H1 (cell line): ENCODE results near the gene SERPINH1. TPM values are rescaled to one million over a fixed set of nuclear protein-coding genes. Genes with fewer than 3 reads are reported as not detected.

Source experiments
- ASH2L ChIP-seq: fragments of 200-600, 300-600 bp; sonication (generic); IDR thresholded peaks from one replicate; pipeline ENCODE4 v1.7.1; 2017; ENCODE audit warnings: low read length
- ATF2 ChIP-seq: IDR thresholded peaks from 2 replicates; pipeline ENCODE4 v1.6.1; 2012; ENCODE audit warnings: low read length, inconsistent platforms
- CTBP2 ChIP-seq: IDR thresholded peaks from 2 replicates; pipeline ENCODE4 v1.7.0; 2011; ENCODE audit warnings: borderline replicate concordance, mild to moderate bottlenecking, moderate library complexity, mixed read lengths, low read length; ENCODE audit not compliant: insufficient read depth, insufficient read length
- EP300 ChIP-seq, 2 experiments: IDR thresholded peaks; 1 replicate in 1 of 2; 2 replicates in 1 of 2; pipeline ENCODE4 v1.6.1; 2011 to 2012; ENCODE audit warnings: low read depth in 2 of 2, low read length in 2 of 2, mild to moderate bottlenecking in 2 of 2, borderline replicate concordance in 1 of 2, inconsistent platforms in 1 of 2, moderate library complexity in 1 of 2
- EZH2 ChIP-seq: fragments of 200-600 bp; sonication (generic); IDR thresholded peaks from 2 replicates; pipeline ENCODE4 v1.7.1; 2012; ENCODE audit warnings: low read depth, mild to moderate bottlenecking, moderate library complexity, low read length, inconsistent platforms; ENCODE audit not compliant: severe bottlenecking
- FOSL1 ChIP-seq: IDR thresholded peaks from 2 replicates; pipeline ENCODE4 v1.6.1; 2011; ENCODE audit warnings: mild to moderate bottlenecking, low read depth, low read length, moderate library complexity; ENCODE audit not compliant: insufficient read depth
- NRF1 ChIP-seq: IDR thresholded peaks from 2 replicates; pipeline ENCODE4 v1.6.1; 2011; ENCODE audit warnings: mild to moderate bottlenecking, low read depth, low read length, improper control_type of control experiment
- POU5F1 ChIP-seq: IDR thresholded peaks from 2 replicates; pipeline ENCODE4 v1.6.1; 2011; ENCODE audit warnings: low read depth, mild to moderate bottlenecking, low read length, moderate library complexity
- RBBP5 ChIP-seq: IDR thresholded peaks from 2 replicates; pipeline ENCODE4 v1.7.1; 2012; ENCODE audit warnings: low read depth, mild to moderate bottlenecking, inconsistent platforms, low read length, moderate library complexity, borderline replicate concordance
- SIRT6 ChIP-seq: IDR thresholded peaks from one replicate; pipeline ENCODE4 v1.7.1; 2012; ENCODE audit warnings: low read length, inconsistent platforms
- SIX5 ChIP-seq: IDR thresholded peaks from 2 replicates; pipeline ENCODE4 v1.6.1; 2011; ENCODE audit warnings: mild to moderate bottlenecking, low read depth, low read length
- SP2 ChIP-seq: IDR thresholded peaks from 2 replicates; pipeline ENCODE4 v1.6.1; 2012; ENCODE audit warnings: mild to moderate bottlenecking, low read length, inconsistent platforms
- SP4 ChIP-seq: IDR thresholded peaks from 2 replicates; pipeline ENCODE4 v1.6.1; 2012; ENCODE audit warnings: low read length, inconsistent platforms
- TAF1 ChIP-seq: IDR thresholded peaks from 2 replicates; pipeline ENCODE4 v1.6.1; 2011; ENCODE audit warnings: mild to moderate bottlenecking, low read depth, low read length
- TBP ChIP-seq: IDR thresholded peaks from 2 replicates; pipeline ENCODE4 v1.6.1; 2011; ENCODE audit warnings: low read depth, low read length, improper control_type of control experiment
- TCF12 ChIP-seq: IDR thresholded peaks from 2 replicates; pipeline ENCODE4 v1.6.1; 2011; ENCODE audit warnings: low read depth, mild to moderate bottlenecking, low read length
- USF2 ChIP-seq: IDR thresholded peaks from 2 replicates; pipeline ENCODE4 v1.6.1; 2011; ENCODE audit warnings: low read length, improper control_type of control experiment
- polyA plus RNA-seq, 7 experiments: library from polyadenylated mRNA; depleted of rRNA in 3 of 7; stranded (reverse) in 5 of 7; unstranded in 2 of 7; fragments of >200 nt in 5 of 7; fragments of 200-250 nt in 2 of 7; gene quantifications; 1 replicate in 5 of 7; 2 replicates in 1 of 7; 4 replicates in 1 of 7; pipeline versions ENCODE4 v1.2.1 to v1.2.3, GENCODE V29; 2011 to 2013; ENCODE audit warnings: missing spikeins in 2 of 7, mixed read lengths in 2 of 7
- total RNA-seq: library from RNA; stranded (reverse); fragmentation: NEBNext Ultra II Directional; extraction: Animal tissue kit (Norgen Biotek cat#: 25700); gene quantifications from 2 replicates; pipeline ENCODE4 v1.2.1, GENCODE V29; 2021
- TF ChIP-seq, protein P1 (sequence below): IDR thresholded peaks from 2 replicates; pipeline ENCODE4 v1.6.1; 2012; ENCODE audit warnings: inconsistent platforms
- TF ChIP-seq, protein P2 (sequence below): IDR thresholded peaks from 2 replicates; pipeline ENCODE4 v1.6.1; 2012; ENCODE audit warnings: inconsistent platforms

The SERPINH1 gene
- total and polyA plus RNA-seq, 2 of the 8 experiments (the other 6 are each of a cell fraction or from before 2014, with no cell fraction given) = 420 to 621 TPM

DNA sequence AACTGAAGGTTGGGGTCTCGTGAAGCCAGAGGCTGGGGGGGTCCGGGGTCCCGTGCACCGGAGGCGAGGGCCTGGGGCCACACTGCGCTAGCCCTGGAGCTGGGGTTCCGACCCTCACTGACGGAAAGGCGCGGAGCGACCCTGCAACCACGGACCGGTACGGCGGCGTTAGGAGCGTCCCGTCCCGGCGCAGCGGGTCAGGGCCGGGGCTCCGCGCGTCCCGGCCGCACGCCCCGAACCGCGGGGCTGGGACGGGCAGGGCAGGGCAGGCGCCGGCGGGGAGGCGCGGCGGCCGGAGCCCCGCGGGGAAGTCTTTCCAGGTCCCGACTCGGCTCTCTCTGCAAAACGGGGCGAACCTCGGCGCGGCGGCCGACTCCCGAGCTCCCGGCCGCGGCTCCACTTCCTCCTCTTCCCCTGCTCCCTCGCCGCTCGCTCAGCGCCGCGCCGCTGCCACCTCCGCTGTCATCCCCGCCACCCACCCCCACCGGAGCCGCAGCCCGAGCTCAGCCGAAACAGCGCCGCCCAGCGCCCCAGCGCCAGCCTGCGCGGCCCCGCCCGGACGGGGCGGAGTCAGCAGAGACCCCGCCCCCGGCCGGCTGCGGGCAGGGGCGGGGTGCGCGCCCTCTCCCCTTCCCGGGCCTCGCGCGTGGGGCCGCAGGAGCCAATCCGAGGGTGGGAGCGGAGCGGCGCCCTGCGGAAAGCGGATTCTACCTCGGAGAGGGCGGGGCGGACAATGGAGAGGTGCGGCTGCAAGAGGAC is 36.4 kb upstream of the SERPINH1 start, which contains the start of gene GDPD5 (continued):
- no peak for TF ChIP-seq ASH2L
- no peak for TF ChIP-seq EZH2
- no peak for TF ChIP-seq NRF1
- TF ChIP-seq SP4 = no peak
- TF ChIP-seq SIX5 = no peak
- TF ChIP-seq USF2 = no peak
- TF ChIP-seq, protein P1, sequence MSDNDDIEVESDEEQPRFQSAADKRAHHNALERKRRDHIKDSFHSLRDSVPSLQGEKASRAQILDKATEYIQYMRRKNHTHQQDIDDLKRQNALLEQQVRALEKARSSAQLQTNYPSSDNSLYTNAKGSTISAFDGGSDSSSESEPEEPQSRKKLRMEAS = no peak; the same call in 1 of the 2 replicates
- peak; percentile 40 for TF ChIP-seq TAF1
- no peak for TF ChIP-seq SIRT6
- TF ChIP-seq SP2 = no peak
- TF ChIP-seq EP300 (IDR thresholded peaks at IDR 0.05; ENCODE audit: borderline replicate concordance in 1 of 2, low read depth in 2 of 2, low read length in 2 of 2) = no peak
- TF ChIP-seq CTBP2 = no peak
- no peak for TF ChIP-seq POU5F1
- no peak for TF ChIP-seq ATF2
- TF ChIP-seq FOSL1 = no peak
- TF ChIP-seq TCF12 = no peak
- TF ChIP-seq RBBP5 = no peak; the same call in 1 of the 2 replicates
- TF ChIP-seq, protein P2, sequence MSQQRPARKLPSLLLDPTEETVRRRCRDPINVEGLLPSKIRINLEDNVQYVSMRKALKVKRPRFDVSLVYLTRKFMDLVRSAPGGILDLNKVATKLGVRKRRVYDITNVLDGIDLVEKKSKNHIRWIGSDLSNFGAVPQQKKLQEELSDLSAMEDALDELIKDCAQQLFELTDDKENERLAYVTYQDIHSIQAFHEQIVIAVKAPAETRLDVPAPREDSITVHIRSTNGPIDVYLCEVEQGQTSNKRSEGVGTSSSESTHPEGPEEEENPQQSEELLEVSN = no peak
- no peak for TF ChIP-seq TBP
